A549 (cell line): ENCODE measurements around the gene KPNA2. TPM values are rescaled to one million over a fixed set of nuclear protein-coding genes. Genes with fewer than 3 reads are reported as not detected.
"Not testable (repeated sequence)": the region's sequence is repeated elsewhere in the genome, so short reads cannot be mapped to it uniquely, and the experiment has no call there.

Source experiments
- ATAC-seq, 2 experiments: fragments of 200-7000 bp in 1 of 2; fragments of >200 bp in 1 of 2; cut with Nextera tagmentation in 1 of 2; cut with Tn5 transposase in 1 of 2; 3 replicates each; pipeline versions ENCODE4 v1.8.0 to v1.9.1; 2018 to 2020; ENCODE audit warnings: mild to moderate bottlenecking in 1 of 2, moderate library complexity in 1 of 2
- CTCF ChIA-PET: fragments of 300-600 bp; sonication (Branson Sonifier 250); formaldehyde crosslinking; extraction: SDS; loops from one replicate; lab custom pipeline; 2021; ENCODE audit warnings: antibody characterized with exemption, inconsistent platforms; lab: Yijun Ruan, JAX
- POLR2A ChIA-PET: fragments of 350-600 bp; formaldehyde crosslinking; extraction: SDS; loops from one replicate; lab custom pipeline; 2021; ENCODE audit warnings: antibody characterized with exemption, inconsistent platforms; lab: Yijun Ruan, JAX
- DNase-seq, 2 experiments: peaks; one replicate each; pipeline versions ENCODE4 v3.0.0 to v3.0.0-alpha.2; 2011 to 2016; ENCODE audit warnings: low read depth in 1 of 2, low spot score in 1 of 2
- FAIRE-seq: peaks from 2 replicates; lab custom pipeline; 2011; peaks lifted over from hg19 to GRCh38; lab: Jason Lieb, UNC
- H3K27ac ChIP-seq, 2 experiments: fragments of >200 bp; sonication (Bioruptor Twin); formaldehyde crosslinking; 3 replicates each; pipeline ENCODE4 v1.5.1; 2016 to 2017
- H3K4me1 ChIP-seq: fragments of >200 bp; sonication (Bioruptor Twin); formaldehyde crosslinking; 3 replicates; pipeline ENCODE4 v1.6.1; 2016
- H3K4me2 ChIP-seq: fragments of >200 bp; sonication (Bioruptor Twin); formaldehyde crosslinking; 3 replicates; pipeline ENCODE4 v1.6.1; 2016
- H3K4me3 ChIP-seq: fragments of >200 bp; sonication (Bioruptor Twin); formaldehyde crosslinking; 3 replicates; pipeline ENCODE4 v1.5.1; 2016
- H3K9me3 ChIP-seq: fragments of >200 bp; sonication (Bioruptor Twin); formaldehyde crosslinking; 3 replicates; pipeline ENCODE4 v1.6.1; 2016
- CBX8 ChIP-seq: fragments of 200-600 bp; sonication (generic); IDR thresholded peaks from 2 replicates; pipeline ENCODE4 v1.6.1; 2016
- CEBPB ChIP-seq, 2 experiments: fragments of >200 bp in 1 of 2; sonication (Bioruptor Twin) in 1 of 2; formaldehyde crosslinking in 1 of 2; IDR thresholded peaks; 2 replicates each; pipeline ENCODE4 v1.6.1; 2012 to 2016
- CHD4 ChIP-seq: fragments of 200-600 bp; sonication (generic); IDR thresholded peaks from 2 replicates; pipeline ENCODE4 v1.6.1; 2016; ENCODE audit warnings: antibody characterized with exemption, mild to moderate bottlenecking, borderline replicate concordance
- EHF ChIP-seq: fragments of 250-450 bp; sonication (Bioruptor Pico); IDR thresholded peaks from 2 replicates; pipeline ENCODE4 v1.5.0; 2020; ENCODE audit warnings: mild to moderate bottlenecking
- EP300 ChIP-seq, 2 experiments: fragments of >200 bp; sonication (Bioruptor Twin); formaldehyde crosslinking; IDR thresholded peaks; 2 replicates in 1 of 2; 3 replicates in 1 of 2; pipeline ENCODE4 v1.6.1; 2016 to 2017
- JUN ChIP-seq, 2 experiments: fragments of >200 bp; sonication (Bioruptor Twin); formaldehyde crosslinking; IDR thresholded peaks; 2 replicates in 1 of 2; 3 replicates in 1 of 2; pipeline ENCODE4 v1.6.1; 2016 to 2017
- KDM5A ChIP-seq: fragments of 200-600 bp; sonication (generic); IDR thresholded peaks from 2 replicates; pipeline ENCODE4 v1.6.1; 2016; ENCODE audit warnings: antibody characterized with exemption, mild to moderate bottlenecking
- MAFK ChIP-seq: fragments of 450-650 bp; IDR thresholded peaks from 2 replicates; pipeline ENCODE4 v1.6.1; 2014; ENCODE audit not compliant: partially characterized antibody
- MYC ChIP-seq: IDR thresholded peaks from 2 replicates; pipeline ENCODE4 v1.6.1; 2012; ENCODE audit warnings: mild to moderate bottlenecking, inconsistent platforms, low read length, improper control_type of control experiment, borderline replicate concordance
- NFE2L2 ChIP-seq: fragments of 150-350 bp; conservative IDR thresholded peaks from 2 replicates; pipeline ENCODE4 v1.6.1; 2014; ENCODE audit warnings: low read length
- NPAS2 ChIP-seq: fragments of 250-450 bp; sonication (Bioruptor Pico); IDR thresholded peaks from 2 replicates; pipeline ENCODE4 v1.8.0; 2022; ENCODE audit warnings: mild to moderate bottlenecking, moderate library complexity, borderline replicate concordance
- POLR2A ChIP-seq: IDR thresholded peaks from 2 replicates; pipeline ENCODE4 v1.6.1; 2012; ENCODE audit warnings: mild to moderate bottlenecking, low read length
- POLR2AphosphoS2 ChIP-seq: conservative IDR thresholded peaks from 2 replicates; pipeline ENCODE4 v1.6.1; 2012; ENCODE audit warnings: low read length, improper control_type of control experiment, inconsistent platforms
- RAD21 ChIP-seq, 2 experiments: fragments of >200 bp in 1 of 2; sonication (Bioruptor Twin) in 1 of 2; formaldehyde crosslinking in 1 of 2; IDR thresholded peaks in 1 of 2; conservative IDR thresholded peaks in 1 of 2; 2 replicates in 1 of 2; 3 replicates in 1 of 2; pipeline ENCODE4 v1.6.1; 2012 to 2018; ENCODE audit warnings: inconsistent platforms in 1 of 2
- RCOR1 ChIP-seq: fragments of 150-350 bp; IDR thresholded peaks from 2 replicates; pipeline ENCODE4 v1.6.1; 2014; ENCODE audit warnings: antibody characterized with exemption, low read length, low read depth
- SMC3 ChIP-seq: fragments of >200 bp; sonication (Bioruptor Twin); formaldehyde crosslinking; IDR thresholded peaks from 3 replicates; pipeline ENCODE4 v1.6.1; 2018; ENCODE audit warnings: inconsistent platforms
- TFCP2L1 ChIP-seq: fragments of 250-450 bp; sonication (Bioruptor Pico); IDR thresholded peaks from 2 replicates; pipeline ENCODE4 v1.5.0; 2021; ENCODE audit warnings: mild to moderate bottlenecking
- ZSCAN20 ChIP-seq: fragments of 250-450 bp; sonication (Bioruptor Pico); IDR thresholded peaks from 2 replicates; pipeline ENCODE4 v1.8.0; 2022; ENCODE audit warnings: mild to moderate bottlenecking, moderate library complexity
- WGBS: methylation state at CpG from one replicate; pipeline ENCODE4 v1.1.6; 2017; ENCODE audit errors: missing lambda C conversion rate; 5-methylcytosine and 5-hydroxymethylcytosine counted together
- polyA plus RNA-seq, 4 experiments: library from polyadenylated mRNA; depleted of rRNA in 3 of 4; stranded (reverse); fragments of >200 nt; fragmentation: RNase III in 1 of 4; extraction: RNeasy Plus Mini Kit Qiagen cat#74134 plus additional on column Dnase treatment in 1 of 4; gene quantifications; 2 replicates in 3 of 4; 3 replicates in 1 of 4; pipeline ENCODE4 v1.2.3, GENCODE V29; 2011 to 2017
- TF ChIP-seq, protein P1 (sequence below): fragments of >200 bp; sonication (Bioruptor Twin); formaldehyde crosslinking; IDR thresholded peaks from 3 replicates; pipeline ENCODE4 v1.5.1; 2016
- TF ChIP-seq, protein P2 (sequence below): fragments of 200-600 bp; sonication (generic); IDR thresholded peaks from 2 replicates; pipeline ENCODE4 v1.6.1; 2016; ENCODE audit warnings: antibody characterized with exemption, mild to moderate bottlenecking, moderate library complexity
- TF ChIP-seq, protein P3 (sequence below): IDR thresholded peaks from 2 replicates; pipeline ENCODE4 v1.6.1; 2012

The KPNA2 gene
- polyA plus RNA-seq, 2 of the 4 experiments (the other 2 are of a cell fraction) = 382 to 700 TPM

DNA sequence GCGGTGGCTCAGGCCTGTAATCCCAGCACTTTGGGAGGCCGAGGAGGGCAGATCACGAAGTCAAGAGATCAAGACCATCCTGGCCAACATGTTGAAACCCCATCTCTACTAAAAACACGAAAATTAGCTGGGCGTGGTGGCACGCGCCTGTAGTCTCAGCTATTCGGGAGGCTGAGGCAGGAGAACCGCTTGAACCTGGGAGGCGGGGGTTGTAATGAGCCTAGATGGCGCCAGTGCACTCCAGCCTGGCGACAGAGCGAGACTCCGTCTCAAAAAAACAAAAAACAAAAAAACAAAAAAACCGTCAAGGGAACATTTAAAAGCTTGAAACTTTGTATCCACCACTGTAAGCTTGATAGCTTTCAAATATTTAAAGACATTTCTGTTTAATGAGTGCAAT lies 13.0 kb upstream of the KPNA2 start:
- not testable (repeated sequence) for H3K9me3 ChIP-seq, H3K27ac ChIP-seq, H3K4me3 ChIP-seq, FAIRE-seq, ATAC-seq, H3K4me2 ChIP-seq, DNase-seq, H3K4me1 ChIP-seq
- ChIA-PET CTCF (interaction anchor here (0.6 to 1.8 kb wide), 3 partner anchors 11 to 222 kb away, joined by 3 to 4 read pairs (median 4); no protein-coding TSS in a partner anchor), POLR2A (interaction anchor here (0.6 kb wide), 1 partner anchor 11 kb away, joined by 4 read pairs; no protein-coding TSS in a partner anchor)
- 0 out of 5 replicates have a peak, but pooled peaks of 1 of the 2 experiments have one; percentile 19 for TF ChIP-seq RAD21 (conservative IDR thresholded peaks at IDR 0.05 in 1 of 2, IDR thresholded peaks at IDR 0.05 in 1 of 2)
- TF ChIP-seq, protein P1, sequence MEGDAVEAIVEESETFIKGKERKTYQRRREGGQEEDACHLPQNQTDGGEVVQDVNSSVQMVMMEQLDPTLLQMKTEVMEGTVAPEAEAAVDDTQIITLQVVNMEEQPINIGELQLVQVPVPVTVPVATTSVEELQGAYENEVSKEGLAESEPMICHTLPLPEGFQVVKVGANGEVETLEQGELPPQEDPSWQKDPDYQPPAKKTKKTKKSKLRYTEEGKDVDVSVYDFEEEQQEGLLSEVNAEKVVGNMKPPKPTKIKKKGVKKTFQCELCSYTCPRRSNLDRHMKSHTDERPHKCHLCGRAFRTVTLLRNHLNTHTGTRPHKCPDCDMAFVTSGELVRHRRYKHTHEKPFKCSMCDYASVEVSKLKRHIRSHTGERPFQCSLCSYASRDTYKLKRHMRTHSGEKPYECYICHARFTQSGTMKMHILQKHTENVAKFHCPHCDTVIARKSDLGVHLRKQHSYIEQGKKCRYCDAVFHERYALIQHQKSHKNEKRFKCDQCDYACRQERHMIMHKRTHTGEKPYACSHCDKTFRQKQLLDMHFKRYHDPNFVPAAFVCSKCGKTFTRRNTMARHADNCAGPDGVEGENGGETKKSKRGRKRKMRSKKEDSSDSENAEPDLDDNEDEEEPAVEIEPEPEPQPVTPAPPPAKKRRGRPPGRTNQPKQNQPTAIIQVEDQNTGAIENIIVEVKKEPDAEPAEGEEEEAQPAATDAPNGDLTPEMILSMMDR = peak; percentile 27; the same call in 2 of the 3 replicates
- WGBS = 88% methylated on average over 15 of the region's 15 CpGs

DNA sequence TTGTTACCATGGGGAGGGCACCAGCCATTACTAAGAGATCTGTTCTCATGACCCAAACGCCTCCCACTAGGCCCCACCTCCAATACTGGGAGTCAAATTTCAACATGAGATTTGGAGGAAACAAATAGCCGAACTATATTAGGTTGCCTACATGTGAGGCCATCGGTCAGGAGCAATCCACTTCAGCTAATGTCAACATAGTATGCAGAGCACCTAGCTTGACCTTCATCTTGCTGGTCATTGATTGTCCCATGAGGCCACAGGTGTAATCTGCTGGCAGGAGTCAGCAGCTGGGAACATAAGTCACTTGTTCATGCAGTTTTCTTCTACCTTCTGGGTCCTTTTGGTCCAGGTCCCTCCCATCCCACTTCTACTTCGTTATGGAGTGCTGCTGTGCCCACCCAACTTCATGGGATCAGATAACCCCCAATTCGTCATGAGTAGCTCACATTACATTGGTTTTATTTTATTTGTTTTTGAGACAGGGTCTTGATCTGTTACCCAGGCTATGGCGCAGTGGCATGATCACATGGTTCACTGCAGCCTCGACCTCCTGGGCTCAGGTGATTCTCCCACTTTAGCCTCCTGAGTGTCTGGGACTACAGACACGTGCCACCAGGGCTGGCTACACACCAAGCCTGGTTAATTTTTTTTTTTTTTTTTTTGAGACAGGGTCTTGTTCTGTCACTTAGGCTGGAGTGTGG lies 5.9 kb upstream of the KPNA2 start:
- Histone ChIP-seq H3K4me3 (no peak overlapping the region), H3K9me3 (no peaks in the 10 kb centered on the region), H3K4me2 (no peak overlapping the region), H3K27ac (no peak overlapping the region), H3K4me1 (peaks cover 16% of the 10 kb centered on the region)
- FAIRE-seq = no peak
- POLR2A ChIA-PET = no interaction called here
- 49% methylated on average over 8 of the region's 8 CpGs for WGBS
- no peak for ATAC-seq
- CTCF ChIA-PET = interaction anchor here (0.8 kb wide), 2 partner anchors 9 to 10 kb away, joined by 3 to 4 read pairs; no protein-coding TSS in a partner anchor
- no peak for TF ChIP-seq CHD4
- TF ChIP-seq, protein P2, sequence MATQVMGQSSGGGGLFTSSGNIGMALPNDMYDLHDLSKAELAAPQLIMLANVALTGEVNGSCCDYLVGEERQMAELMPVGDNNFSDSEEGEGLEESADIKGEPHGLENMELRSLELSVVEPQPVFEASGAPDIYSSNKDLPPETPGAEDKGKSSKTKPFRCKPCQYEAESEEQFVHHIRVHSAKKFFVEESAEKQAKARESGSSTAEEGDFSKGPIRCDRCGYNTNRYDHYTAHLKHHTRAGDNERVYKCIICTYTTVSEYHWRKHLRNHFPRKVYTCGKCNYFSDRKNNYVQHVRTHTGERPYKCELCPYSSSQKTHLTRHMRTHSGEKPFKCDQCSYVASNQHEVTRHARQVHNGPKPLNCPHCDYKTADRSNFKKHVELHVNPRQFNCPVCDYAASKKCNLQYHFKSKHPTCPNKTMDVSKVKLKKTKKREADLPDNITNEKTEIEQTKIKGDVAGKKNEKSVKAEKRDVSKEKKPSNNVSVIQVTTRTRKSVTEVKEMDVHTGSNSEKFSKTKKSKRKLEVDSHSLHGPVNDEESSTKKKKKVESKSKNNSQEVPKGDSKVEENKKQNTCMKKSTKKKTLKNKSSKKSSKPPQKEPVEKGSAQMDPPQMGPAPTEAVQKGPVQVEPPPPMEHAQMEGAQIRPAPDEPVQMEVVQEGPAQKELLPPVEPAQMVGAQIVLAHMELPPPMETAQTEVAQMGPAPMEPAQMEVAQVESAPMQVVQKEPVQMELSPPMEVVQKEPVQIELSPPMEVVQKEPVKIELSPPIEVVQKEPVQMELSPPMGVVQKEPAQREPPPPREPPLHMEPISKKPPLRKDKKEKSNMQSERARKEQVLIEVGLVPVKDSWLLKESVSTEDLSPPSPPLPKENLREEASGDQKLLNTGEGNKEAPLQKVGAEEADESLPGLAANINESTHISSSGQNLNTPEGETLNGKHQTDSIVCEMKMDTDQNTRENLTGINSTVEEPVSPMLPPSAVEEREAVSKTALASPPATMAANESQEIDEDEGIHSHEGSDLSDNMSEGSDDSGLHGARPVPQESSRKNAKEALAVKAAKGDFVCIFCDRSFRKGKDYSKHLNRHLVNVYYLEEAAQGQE = no peak
- no peak for TF ChIP-seq RAD21 (conservative IDR thresholded peaks at IDR 0.05 in 1 of 2, IDR thresholded peaks at IDR 0.05 in 1 of 2)
- no peak for TF ChIP-seq NPAS2
- no peak for TF ChIP-seq POLR2AphosphoS2
- TF ChIP-seq CBX8 = no peak
- TF ChIP-seq ZSCAN20 (CRISPR knock-in tag) = no peak
- TF ChIP-seq POLR2A = no peak
- TF ChIP-seq CEBPB (IDR thresholded peaks at IDR 0.05) = no peak
- no peak for TF ChIP-seq SMC3
- TF ChIP-seq MYC = no peak
- TF ChIP-seq NFE2L2 = no peak
- no peak for TF ChIP-seq EHF (CRISPR knock-in tag)
- no peak for TF ChIP-seq RCOR1
- TF ChIP-seq, protein P3, sequence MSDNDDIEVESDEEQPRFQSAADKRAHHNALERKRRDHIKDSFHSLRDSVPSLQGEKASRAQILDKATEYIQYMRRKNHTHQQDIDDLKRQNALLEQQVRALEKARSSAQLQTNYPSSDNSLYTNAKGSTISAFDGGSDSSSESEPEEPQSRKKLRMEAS = no peak
- no peak for TF ChIP-seq KDM5A
- TF ChIP-seq JUN (IDR thresholded peaks at IDR 0.05) = no peak
- no peak for TF ChIP-seq MAFK
- no peak for TF ChIP-seq EP300 (IDR thresholded peaks at IDR 0.05)
- no peak for TF ChIP-seq TFCP2L1 (CRISPR knock-in tag)
- TF ChIP-seq, all 56 proteins: peak for 0
- DNase-seq = no peak
